ENCODE measurements around the gene NRGN.
A peak's percentile ranks its signal among the peaks of the same experiment; 100 is the strongest.

NRGN gene

GRCh38 chr11:124791626-124792341 is 52.0 kb downstream of the NRGN start:
- peak in 1 of 2 donors; percentile 21 for DNase-seq

- peak; percentile 71 to 75 for DNase-seq
Observed at GRCh38 chr11:124793466-124794278, 53.9 kb downstream of the NRGN start.

DNA sequence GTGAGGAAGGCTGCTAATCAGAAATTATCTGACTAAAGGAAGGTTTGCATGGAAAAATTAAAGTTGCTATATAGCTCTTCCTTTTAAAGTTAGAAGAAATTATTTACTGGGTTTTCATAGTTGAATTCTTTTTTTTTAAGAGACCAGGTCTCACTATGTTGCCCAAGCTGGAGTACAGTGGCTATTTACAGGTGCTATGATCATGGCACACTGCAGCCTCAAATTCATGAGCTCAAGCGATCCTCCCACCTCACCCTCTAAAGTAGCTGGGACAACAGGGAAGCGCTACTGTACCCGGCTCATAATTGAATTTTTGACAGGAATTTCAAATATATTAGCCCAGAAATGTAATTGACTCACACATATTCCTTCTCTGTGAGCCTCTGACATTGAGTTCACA is 56.6 kb downstream of the NRGN start:
- DNase-seq: no peak

Data from inflammatory macrophage (primary cell).